Dermis blood vessel endothelial cell (primary cell): ENCODE measurements around the gene MKLN1. TPM values are rescaled to one million over a fixed set of nuclear protein-coding genes. Genes with fewer than 3 reads are reported as not detected.
"Not testable (repeated sequence)": the region's sequence is repeated elsewhere in the genome, so short reads cannot be mapped to it uniquely, and the experiment has no call there.

Source experiments
- DNase-seq: peaks from one replicate; pipeline ENCODE4 v3.0.0; 2010
- total RNA-seq: library from RNA; depleted of rRNA; stranded (reverse); fragments of >200 nt; gene quantifications from 2 replicates; pipeline ENCODE4 v1.2.3, GENCODE V29; 2014

Gene MKLN1
- 34.5 and 43.9 TPM in 2 replicates for total RNA-seq

GRCh38 chr7:131327626-131328376 lies at the start of gene MKLN1:
Gene MKLN1, plus strand, starts transcription at chr7:131327876. Its CDS starts 24 bp downstream, at chr7:131327900.
- DNase-seq, result peak; percentile 94

DNA sequence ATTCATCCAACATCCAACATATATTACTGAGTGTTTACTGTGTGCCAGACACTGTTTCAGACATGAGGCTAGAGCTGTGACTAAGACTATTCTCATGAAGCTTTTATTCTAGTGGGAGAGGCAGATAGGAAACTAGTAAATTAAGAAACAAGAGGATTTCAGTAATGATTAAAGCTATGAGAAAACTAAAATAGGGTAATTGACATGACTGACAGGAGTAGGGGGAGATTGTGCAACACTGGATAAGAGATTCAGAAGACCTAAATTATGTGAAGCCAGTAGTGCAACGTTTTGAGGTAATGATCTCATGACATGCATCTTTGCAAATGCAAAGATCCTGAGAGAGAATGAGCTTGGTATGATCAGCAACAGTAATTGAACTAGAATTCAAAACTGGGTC lies 48.6 kb upstream of the MKLN1 start:
- no peak for DNase-seq

- no peak for DNase-seq
Measured at GRCh38 chr7:131281266-131282048, 46.2 kb upstream of the MKLN1 start.

GRCh38 chr7:131284702-131285419 lies 42.8 kb upstream of the MKLN1 start:
- DNase-seq, result peak; percentile 3

- no peak for DNase-seq
Measured at GRCh38 chr7:131285556-131285955, 42.1 kb upstream of the MKLN1 start.

GRCh38 chr7:131288450-131288849 lies 39.2 kb upstream of the MKLN1 start:
- no peak for DNase-seq

GRCh38 chr7:131289051-131289450 lies 38.6 kb upstream of the MKLN1 start:
- DNase-seq, result no peak

GRCh38 chr7:131292141-131292905 lies 35.4 kb upstream of the MKLN1 start:
- DNase-seq, result no peak

DNA sequence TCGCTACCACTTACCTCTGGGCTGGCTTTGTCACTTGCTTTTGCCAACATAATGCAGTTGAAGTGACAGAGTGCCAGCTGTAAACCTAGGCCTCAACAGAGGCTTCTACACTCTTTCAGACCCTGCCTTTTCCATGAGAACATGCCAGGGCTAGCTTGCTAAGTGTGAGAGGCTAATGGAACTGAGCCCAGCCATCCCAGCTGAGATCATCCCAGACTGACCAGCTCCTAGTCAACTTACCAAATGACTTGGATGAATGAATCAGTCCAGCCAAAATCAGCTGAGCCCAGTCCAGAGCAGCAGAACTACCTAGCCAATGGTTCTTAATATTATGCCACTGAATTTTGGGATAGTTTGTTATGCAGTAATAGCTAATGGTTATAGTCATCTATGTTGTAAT lies 34.7 kb upstream of the MKLN1 start:
- no peak for DNase-seq

GRCh38 chr7:131294553-131294952 lies 33.1 kb upstream of the MKLN1 start:
- no peak for DNase-seq

GRCh38 chr7:131298608-131298992 lies 29.1 kb upstream of the MKLN1 start:
- no peak for DNase-seq

DNA sequence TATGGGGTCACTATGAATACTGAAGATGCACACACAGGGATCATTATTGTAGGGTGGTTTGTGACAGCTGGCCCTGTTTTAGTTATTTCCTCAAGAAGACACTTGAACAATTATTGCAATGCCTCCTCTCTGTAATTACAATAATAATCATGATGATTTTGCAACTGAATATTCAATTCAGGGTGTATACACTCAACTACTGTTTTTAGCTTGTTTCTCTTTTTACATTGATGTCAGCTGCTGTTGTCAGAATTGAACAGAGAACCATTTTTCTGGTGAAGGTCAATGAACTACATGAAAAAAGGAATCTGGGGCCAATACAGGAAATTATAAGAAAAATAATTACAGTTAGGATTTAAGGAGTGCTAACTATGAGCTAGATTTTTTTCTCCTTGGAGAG lies 28.6 kb upstream of the MKLN1 start:
- DNase-seq, result no peak

DNA sequence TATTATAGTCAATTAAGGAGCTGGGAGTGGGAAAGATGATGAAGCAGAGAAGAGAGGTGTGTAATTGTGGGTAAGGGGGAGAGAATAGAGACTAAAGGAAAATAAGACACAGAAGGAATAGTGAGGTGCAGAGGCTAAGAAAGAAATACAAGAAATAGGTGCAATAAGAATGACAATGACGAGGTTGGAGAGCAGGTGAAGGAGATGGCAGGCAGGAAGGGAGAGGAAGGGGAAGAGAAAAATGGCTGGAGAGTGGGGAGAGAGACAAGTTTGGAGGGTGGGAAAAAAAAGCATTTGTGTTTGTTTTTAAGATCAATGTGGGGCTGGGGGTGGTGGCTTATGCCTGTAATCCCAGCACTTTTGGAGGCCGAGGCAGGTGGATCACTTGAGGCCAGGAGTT lies 27.6 kb upstream of the MKLN1 start:
- no peak for DNase-seq

DNA sequence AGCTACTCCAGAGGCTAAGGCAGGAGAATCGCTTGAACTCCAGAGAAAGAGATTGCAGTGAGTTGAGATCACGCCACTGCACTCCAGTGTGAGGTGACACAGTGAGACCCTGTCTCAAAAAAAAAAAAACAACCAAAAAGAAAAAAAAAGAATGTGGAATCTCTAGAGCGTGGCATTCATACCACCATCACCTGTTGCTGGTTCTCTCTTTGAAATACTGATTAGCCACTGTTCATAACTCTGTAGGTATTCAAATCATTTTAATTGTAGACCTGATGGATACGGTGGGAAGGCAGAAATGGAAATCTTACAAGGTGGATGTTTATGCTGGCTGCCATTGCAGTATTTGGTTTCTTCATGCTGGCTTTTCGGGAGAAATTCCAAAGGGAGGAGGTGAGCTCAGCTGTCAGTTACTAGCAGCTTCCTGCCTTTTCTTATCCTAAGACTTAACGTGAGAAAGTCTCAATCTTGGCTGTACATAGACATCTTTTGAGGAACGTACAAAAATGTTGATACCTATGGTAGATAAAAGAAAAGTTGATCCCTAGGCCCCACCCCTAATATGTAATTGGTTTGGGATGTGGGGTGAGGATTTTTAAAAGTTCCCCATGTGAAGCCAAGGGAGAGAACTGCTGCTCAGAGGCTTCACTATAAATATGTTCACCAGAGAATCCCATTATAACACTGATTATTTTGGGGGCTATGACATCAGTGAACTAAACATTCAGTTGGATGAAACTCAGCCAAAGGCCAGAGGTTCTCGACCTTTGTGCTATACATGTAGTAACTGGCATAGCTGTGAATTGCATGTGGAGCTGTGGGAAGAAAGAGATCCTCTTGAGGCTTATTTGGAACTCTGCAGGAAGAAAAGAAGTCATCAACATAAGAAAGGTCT lies 26.9 kb upstream of the MKLN1 start:
- no peak for DNase-seq

GRCh38 chr7:131302446-131302845 lies 25.2 kb upstream of the MKLN1 start:
- DNase-seq, result no peak

GRCh38 chr7:131302876-131303707 lies 24.6 kb upstream of the MKLN1 start:
- DNase-seq, result peak; percentile 53

DNA sequence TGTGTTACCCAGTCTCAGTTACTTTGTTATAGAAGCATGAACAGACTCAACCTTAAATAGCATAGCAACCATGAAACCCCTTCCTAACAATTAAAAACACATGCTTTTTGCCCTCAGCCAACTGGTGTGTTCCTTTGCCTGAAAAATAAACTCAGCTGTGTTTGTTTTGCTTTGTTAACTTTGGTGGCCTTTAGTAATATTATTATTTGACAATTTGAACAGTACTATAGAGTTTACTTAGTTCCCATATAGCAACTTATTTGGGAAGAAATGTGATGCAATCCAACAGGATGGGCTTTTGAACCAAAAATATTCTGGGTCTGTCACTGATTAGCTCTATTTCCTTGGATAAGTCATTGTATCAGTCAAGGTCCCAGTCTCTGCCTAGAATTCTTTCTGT lies 22.5 kb upstream of the MKLN1 start:
- DNase-seq, result no peak

- DNase-seq, result not testable (repeated sequence)
Measured at GRCh38 chr7:131306041-131306440, 21.6 kb upstream of the MKLN1 start.

DNA sequence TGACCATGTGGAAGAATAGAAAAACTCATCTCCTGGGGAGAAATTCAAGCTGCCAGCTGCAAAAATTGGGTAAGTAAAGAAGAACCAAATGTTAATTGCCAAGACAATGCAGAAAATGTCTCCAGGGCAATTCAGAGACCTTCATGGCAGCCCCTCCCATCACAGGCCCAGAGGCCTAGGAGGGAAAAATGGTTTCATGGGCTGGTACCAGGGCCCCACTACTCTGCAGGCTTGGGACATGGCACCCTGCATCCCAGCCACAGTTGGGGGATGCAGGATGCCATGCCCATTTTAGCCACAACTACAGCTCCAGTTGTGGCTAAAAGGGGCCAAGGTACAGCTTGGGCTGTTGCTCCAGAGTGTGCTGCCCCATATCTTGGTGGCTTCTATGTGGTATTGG lies 20.9 kb upstream of the MKLN1 start:
- DNase-seq, result no peak

DNA sequence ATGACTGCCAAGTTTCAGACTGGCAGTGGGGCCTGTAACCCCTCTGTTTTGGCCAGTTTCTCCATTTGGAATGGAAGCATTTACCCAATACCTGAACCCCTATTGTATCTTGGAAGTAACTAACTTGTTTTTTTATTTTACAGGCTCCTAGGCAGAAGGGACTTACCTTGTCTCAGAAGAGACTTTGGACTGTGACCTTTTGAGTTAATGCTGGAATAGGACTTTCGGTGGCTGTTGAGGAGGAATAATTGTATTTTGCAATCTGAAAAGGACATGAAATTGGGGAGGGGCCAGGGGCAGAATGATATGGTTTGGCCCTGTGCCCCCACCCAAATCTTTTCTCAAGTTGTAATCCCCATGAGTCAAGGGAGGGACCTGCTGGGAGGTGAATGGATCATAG lies 20.0 kb upstream of the MKLN1 start:
- no peak for DNase-seq

DNA sequence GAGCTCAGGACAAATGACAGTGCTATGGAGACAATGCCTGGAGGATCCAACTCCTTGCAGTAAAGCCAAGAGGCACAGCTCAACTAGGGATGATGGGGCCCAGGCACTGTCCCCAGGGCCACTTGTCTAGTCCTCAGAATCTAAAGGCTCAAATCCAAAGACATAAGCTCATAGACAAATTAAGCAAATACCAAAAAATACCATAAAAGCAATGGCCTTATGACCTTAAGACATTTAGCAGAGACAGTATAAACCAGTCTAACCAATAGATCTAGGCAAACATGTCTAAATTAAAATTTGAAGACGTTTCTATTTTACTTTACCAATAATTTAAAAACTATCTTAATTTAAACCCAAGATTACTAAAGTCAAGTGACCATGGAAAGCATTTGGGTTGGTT lies 14.8 kb upstream of the MKLN1 start:
- DNase-seq, result no peak
